SK-N-SH (cell line): ENCODE results near the gene ZBTB7A. TPM values are rescaled to one million over a fixed set of nuclear protein-coding genes. Genes with fewer than 3 reads are reported as not detected.
A peak's percentile ranks its signal among the peaks of the same experiment; 100 is the strongest.

Experiments
- CTCF ChIA-PET: fragments of 300-600, 350-600 bp; formaldehyde crosslinking; extraction: SDS; loops from one replicate; lab custom pipeline; 2021; lab: Yijun Ruan, JAX
- POLR2A ChIA-PET: fragments of 350-600 bp; sonication (Branson Sonifier 250); formaldehyde crosslinking; extraction: SDS; loops from one replicate; lab custom pipeline; 2020; ENCODE audit warnings: antibody characterized with exemption, inconsistent platforms; lab: Yijun Ruan, JAX
- DNase-seq: peaks from one replicate; pipeline ENCODE4 v3.0.0; 2012
- H2AFZ ChIP-seq: fragments of 200-600 bp; sonication (generic); 2 replicates; pipeline ENCODE4 v1.8.1; 2016; ENCODE audit warnings: antibody characterized with exemption, mild to moderate bottlenecking, low read depth
- H3F3A ChIP-seq: fragments of 200-600 bp; sonication (generic); replicated peaks from 2 replicates; pipeline ENCODE3; 2016; ENCODE audit warnings: antibody characterized with exemption, mild to moderate bottlenecking; ENCODE audit not compliant: insufficient read depth
- H3K27ac ChIP-seq, 2 experiments: fragments of 200-500 bp in 1 of 2; fragments of 200-600 bp in 1 of 2; sonication (Bioruptor generic) in 1 of 2; sonication (generic), shearing (Covaris generic) in 1 of 2; 2 replicates each; pipeline versions ENCODE4 v1.5.1 to v1.6.1; 2014 to 2016; ENCODE audit warnings: low read depth in 2 of 2, inconsistent platforms in 1 of 2, low read length in 1 of 2, mild to moderate bottlenecking in 1 of 2, mixed read lengths in 1 of 2
- H3K27me3 ChIP-seq: fragments of 200-600 bp; sonication (generic), shearing (Covaris generic); 2 replicates; pipeline ENCODE4 v1.6.1; 2016; ENCODE audit warnings: mixed run types; ENCODE audit not compliant: insufficient read depth
- H3K36me3 ChIP-seq, 2 experiments: fragments of 200-500 bp in 1 of 2; fragments of 200-600 bp in 1 of 2; sonication (Bioruptor generic) in 1 of 2; sonication (generic) in 1 of 2; replicated peaks in 1 of 2; 2 replicates each; pipeline versions ENCODE3 to v1.5.1; 2014 to 2016; ENCODE audit warnings: low read length in 1 of 2, mild to moderate bottlenecking in 1 of 2; ENCODE audit not compliant: insufficient read depth in 2 of 2, control insufficient read depth in 1 of 2
- H3K4me1 ChIP-seq, 2 experiments: fragments of 200-500 bp in 1 of 2; fragments of 200-600 bp in 1 of 2; sonication (Bioruptor generic) in 1 of 2; sonication (generic), shearing (Covaris generic) in 1 of 2; 2 replicates each; pipeline versions ENCODE4 v1.5.1 to v1.6.1; 2014 to 2016; ENCODE audit warnings: low read depth in 1 of 2, low read length in 1 of 2, mixed run types in 1 of 2; ENCODE audit not compliant: insufficient read depth in 2 of 2, control insufficient read depth in 1 of 2
- H3K4me2 ChIP-seq: fragments of 200-600 bp; sonication (generic), shearing (Covaris generic); 2 replicates; pipeline ENCODE4 v1.6.1; 2017; ENCODE audit warnings: mixed run types
- H3K4me3 ChIP-seq, 2 experiments: fragments of 200-500 bp in 1 of 2; fragments of 200-600 bp in 1 of 2; sonication (Bioruptor generic) in 1 of 2; sonication (generic), shearing (Covaris generic) in 1 of 2; 2 replicates each; pipeline versions ENCODE4 v1.5.1 to v1.8.1; 2014 to 2016; ENCODE audit warnings: low read depth in 2 of 2, inconsistent platforms in 1 of 2, low read length in 1 of 2, mild to moderate bottlenecking in 1 of 2, mixed read lengths in 1 of 2, moderate library complexity in 1 of 2
- H3K79me2 ChIP-seq: fragments of 200-600 bp; sonication (generic); 2 replicates; pipeline ENCODE4 v1.8.1; 2017; ENCODE audit warnings: mild to moderate bottlenecking; ENCODE audit not compliant: insufficient read depth
- H3K9ac ChIP-seq: fragments of 200-600 bp; sonication (generic); 2 replicates; pipeline ENCODE4 v1.6.1; 2017; ENCODE audit warnings: mixed run types
- H3K9me2 ChIP-seq: fragments of 200-600 bp; sonication (generic); 2 replicates; pipeline ENCODE4 v1.6.1; 2017; ENCODE audit warnings: mixed run types
- H3K9me3 ChIP-seq: fragments of 200-600 bp; sonication (generic); 2 replicates; pipeline ENCODE4 v1.6.1; 2017; ENCODE audit warnings: mixed run types, mild to moderate bottlenecking, moderate library complexity
- H4K20me1 ChIP-seq: fragments of 200-600 bp; sonication (generic); 2 replicates; pipeline ENCODE4 v1.6.1; 2017; ENCODE audit warnings: mild to moderate bottlenecking, mixed run types; ENCODE audit not compliant: insufficient read depth
- CHD2 ChIP-seq: fragments of 150-350 bp; IDR thresholded peaks from 2 replicates; pipeline ENCODE4 v1.6.1; 2018; ENCODE audit warnings: low read length; ENCODE audit not compliant: partially characterized antibody
- CTCF ChIP-seq: fragments of 200-600 bp; sonication (generic); IDR thresholded peaks from 2 replicates; pipeline ENCODE4 v1.6.1; 2017; ENCODE audit warnings: antibody characterized with exemption, mild to moderate bottlenecking, moderate library complexity
- FOXJ3 ChIP-seq: sonication (generic); formaldehyde crosslinking; IDR thresholded peaks from 2 replicates; pipeline ENCODE4 v1.5.1; 2020; ENCODE audit warnings: mild to moderate bottlenecking, missing genetic modification reagents
- FOXM1 ChIP-seq: IDR thresholded peaks from 2 replicates; pipeline ENCODE4 v1.4.0; 2012; ENCODE audit warnings: low read depth, mild to moderate bottlenecking
- GABPA ChIP-seq: IDR thresholded peaks from 2 replicates; pipeline ENCODE4 v1.4.0; 2012; ENCODE audit warnings: low read depth, mild to moderate bottlenecking
- JUND ChIP-seq: IDR thresholded peaks from 2 replicates; pipeline ENCODE4 v1.4.0; 2012
- MAX ChIP-seq: IDR thresholded peaks from 2 replicates; pipeline ENCODE4 v1.4.0; 2012; ENCODE audit warnings: low read depth
- MEF2A ChIP-seq: IDR thresholded peaks from 2 replicates; pipeline ENCODE4 v1.4.0; 2012; ENCODE audit warnings: low read depth, borderline replicate concordance
- MXI1 ChIP-seq: IDR thresholded peaks from 2 replicates; pipeline ENCODE4 v1.6.1; 2012; ENCODE audit warnings: mild to moderate bottlenecking, low read depth, low read length, improper control_type of control experiment
- NFIC ChIP-seq: IDR thresholded peaks from 2 replicates; pipeline ENCODE4 v1.4.0; 2012; ENCODE audit warnings: borderline replicate concordance
- NRF1 ChIP-seq: IDR thresholded peaks from 2 replicates; pipeline ENCODE4 v1.6.1; 2012; ENCODE audit warnings: low read depth, mild to moderate bottlenecking, low read length
- PBX3 ChIP-seq: IDR thresholded peaks from 2 replicates; pipeline ENCODE4; 2012
- POLR2AphosphoS5 ChIP-seq: IDR thresholded peaks from 2 replicates; pipeline ENCODE4 v1.6.1; 2012; ENCODE audit warnings: low read depth, low read length
- RAD21 ChIP-seq: IDR thresholded peaks from 2 replicates; pipeline ENCODE4 v1.6.1; 2012; ENCODE audit warnings: mild to moderate bottlenecking, low read length
- RCOR1 ChIP-seq: fragments of 150-350 bp; IDR thresholded peaks from 2 replicates; pipeline ENCODE4 v1.6.1; 2017; ENCODE audit warnings: antibody characterized with exemption, low read length
- REST ChIP-seq: IDR thresholded peaks from 2 replicates; pipeline ENCODE4 v1.6.1; 2012; ENCODE audit warnings: mild to moderate bottlenecking, low read depth, low read length, moderate library complexity
- RFX5 ChIP-seq: IDR thresholded peaks from 2 replicates; pipeline ENCODE4 v1.6.1; 2012; ENCODE audit warnings: mild to moderate bottlenecking, improper control_type of control experiment, low read length
- RXRA ChIP-seq: IDR thresholded peaks from 2 replicates; pipeline ENCODE4 v1.4.0; 2012; ENCODE audit warnings: low read depth, mild to moderate bottlenecking, borderline replicate concordance
- SIN3A ChIP-seq: IDR thresholded peaks from 2 replicates; pipeline ENCODE4 v1.6.1; 2012; ENCODE audit warnings: low read depth, mild to moderate bottlenecking, low read length, moderate library complexity, borderline replicate concordance
- SMC3 ChIP-seq: IDR thresholded peaks from 2 replicates; pipeline ENCODE4 v1.6.1; 2012; ENCODE audit warnings: low read depth, low read length, improper control_type of control experiment
- TAF1 ChIP-seq: IDR thresholded peaks from 2 replicates; pipeline ENCODE4 v1.6.1; 2012; ENCODE audit warnings: low read depth, mild to moderate bottlenecking, low read length, moderate library complexity, borderline replicate concordance
- TCF12 ChIP-seq: IDR thresholded peaks from 2 replicates; pipeline ENCODE4 v1.4.0; 2012
- TEAD4 ChIP-seq: IDR thresholded peaks from 2 replicates; pipeline ENCODE4 v1.4.0; 2012; ENCODE audit warnings: mild to moderate bottlenecking, borderline replicate concordance; ENCODE audit not compliant: insufficient read depth
- USF1 ChIP-seq: IDR thresholded peaks from 2 replicates; pipeline ENCODE4 v1.4.0; 2012; ENCODE audit warnings: low read depth, borderline replicate concordance
- USF2 ChIP-seq: fragments of 150-350 bp; IDR thresholded peaks from 2 replicates; pipeline ENCODE4 v1.6.1; 2017; ENCODE audit warnings: antibody characterized with exemption, low read length, low read depth, borderline replicate concordance
- YY1 ChIP-seq: IDR thresholded peaks from 2 replicates; pipeline ENCODE4 v1.4.0; 2012; ENCODE audit warnings: low read depth, mild to moderate bottlenecking
- WGBS: methylation state at CpG from one replicate; pipeline ENCODE4 v1.1.6; 2017; ENCODE audit warnings: low lambda C conversion rate; 5-methylcytosine and 5-hydroxymethylcytosine counted together
- polyA plus RNA-seq, 3 experiments: library from polyadenylated mRNA; depleted of rRNA; stranded (reverse); fragments of >200 nt; gene quantifications; 2 replicates each; pipeline ENCODE4 v1.2.3, GENCODE V29; 2012

ZBTB7A gene
- polyA plus RNA-seq, 1 of the 3 experiments (the other 2 are of a cell fraction): 7.4 TPM

GRCh38 chr19:4064496-4065260 is 2.0 kb downstream of the ZBTB7A start:
- POLR2A ChIA-PET: no interaction called here
- H3K9me2 ChIP-seq: no peaks in the 10 kb centered on the region
- no peaks in the 10 kb centered on the region for H3K27me3 ChIP-seq
- peak overlapping the region; percentile 100 for H3K4me2 ChIP-seq
- H3K4me3 ChIP-seq: peak overlapping the region; percentile 72 to 81
- H3F3A ChIP-seq: peaks cover 4% of the 10 kb centered on the region
- H3K27ac ChIP-seq: peak overlapping the region; percentile 59 to 85
- no peaks in the 10 kb centered on the region for H3K9me3 ChIP-seq
- peaks cover 53% of the 10 kb centered on the region for H4K20me1 ChIP-seq
- CTCF ChIA-PET: interaction anchor here (1.0 kb wide), 1 partner anchor 79 kb away, joined by 3 read pairs; the partner anchor contains the start of gene EEF2
- peak overlapping the region; percentile 84 for H3K9ac ChIP-seq
- 0% methylated on average over 4 of the region's 57 CpGs for WGBS
- peaks cover 0 to 16% of the 10 kb centered on the region in 2 experiments; a peak in 2 of 4 replicates for H3K4me1 ChIP-seq
- H3K36me3 ChIP-seq: peaks cover 3 to 13% of the 10 kb centered on the region in 2 experiments
- peaks cover 57% of the 10 kb centered on the region for H3K79me2 ChIP-seq
- no peak overlapping the region for H2AFZ ChIP-seq
- peak; percentile 86 for DNase-seq
- TF ChIP-seq CTCF (no peak), GABPA (no peak), JUND (no peak), RAD21 (no peak), USF2 (no peak), NRF1 (no peak), TCF12 (no peak), PBX3 (no peak), FOXM1 (no peak), USF1 (peak; percentile 33), MXI1 (peak; percentile 66; the same call in 1 of the 2 replicates), POLR2AphosphoS5 (no peak), NFIC (no peak), TAF1 (0 out of 2 replicates have a peak, but pooled peaks have one; percentile 10), SMC3 (no peak), MEF2A (no peak), TEAD4 (no peak), FOXJ3 (CRISPR knock-in tag) (no peak), RFX5 (no peak), CHD2 (no peak), REST (no peak), RCOR1 (no peak), MAX (peak; percentile 84), RXRA (no peak), YY1 (no peak), SIN3A (no peak)
